ENCODE measurements around the gene ABAT. TPM values are rescaled to one million over a fixed set of nuclear protein-coding genes. Genes with fewer than 3 reads are reported as not detected.

Gene ABAT
- total RNA-seq, 4 donors from 2014 or later, result 9.6 to 24.0 (median 21.3) TPM

- no peak overlapping the region for H3K27ac ChIP-seq
- 90 to 92% methylated on average over 10 of the region's 10 CpGs for WGBS, 2 donors
- H3K9me3 ChIP-seq, result no peaks in the 10 kb centered on the region
- H3K4me3 ChIP-seq, result no peak overlapping the region
- H3K27me3 ChIP-seq, result no peaks in the 10 kb centered on the region
- DNase-seq (ENCODE audit: low spot score in 2 of 2), result no peak
- peaks cover 0 to 78% (median 0%) of the 10 kb centered on the region in 3 donors for H3K36me3 ChIP-seq
- no peak for TF ChIP-seq CTCF (IDR thresholded peaks at IDR 0.05)
- no peak for TF ChIP-seq POLR2A (IDR thresholded peaks at IDR 0.05)
- no peak for TF ChIP-seq EP300 (IDR thresholded peaks at IDR 0.05)
- no peaks in the 10 kb centered on the region for H3K4me1 ChIP-seq
Observed at GRCh38 chr16:8760021-8760420, 85.6 kb downstream of the ABAT start.

GRCh38 chr16:8761078-8761477 is 86.7 kb downstream of the ABAT start:
- no peak for TF ChIP-seq POLR2A (IDR thresholded peaks at IDR 0.05)
- TF ChIP-seq EP300 (IDR thresholded peaks at IDR 0.05), result no peak
- TF ChIP-seq CTCF (IDR thresholded peaks at IDR 0.05), result no peak
- Histone ChIP-seq H3K9me3 (no peaks in the 10 kb centered on the region), H3K4me3 (no peak overlapping the region), H3K4me1 (no peaks in the 10 kb centered on the region), H3K27ac (no peak overlapping the region), H3K36me3 (peaks cover 0 to 86% (median 0%) of the 10 kb centered on the region in 3 donors), H3K27me3 (no peaks in the 10 kb centered on the region)
- DNase-seq (ENCODE audit: low spot score in 2 of 2), result no peak
- whole genome bisulfite sequencing, 2 donors, result 79 to 81% methylated on average over 6 of the region's 6 CpGs

DNA sequence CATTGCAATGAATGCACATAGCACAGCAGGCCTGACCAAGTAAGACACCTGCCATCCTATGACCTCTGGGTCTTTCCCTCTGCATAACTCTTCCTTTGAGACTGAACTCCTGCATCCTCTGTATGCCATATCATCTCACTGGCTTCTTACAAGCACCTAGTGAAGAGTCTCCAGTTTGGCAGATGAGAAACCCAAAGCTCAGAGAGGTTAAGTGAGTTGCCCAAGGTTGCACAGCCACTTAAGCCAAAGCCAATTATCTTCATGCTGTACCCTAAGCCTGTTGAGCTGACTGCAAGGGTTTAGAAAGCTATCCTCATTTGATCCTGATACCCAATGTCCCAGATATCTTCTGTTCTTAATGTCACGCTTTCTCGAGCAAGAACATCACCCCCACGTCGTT is 87.8 kb downstream of the ABAT start:
- H3K4me3 ChIP-seq, result no peak overlapping the region
- no peaks in the 10 kb centered on the region for H3K9me3 ChIP-seq
- no peak overlapping the region for H3K27ac ChIP-seq
- 88 to 90% methylated on average over 4 of the region's 4 CpGs for WGBS, 2 donors
- H3K4me1 ChIP-seq, result no peaks in the 10 kb centered on the region
- no peak for DNase-seq (ENCODE audit: low spot score in 2 of 2)
- peaks cover 0 to 87% (median 0%) of the 10 kb centered on the region in 3 donors for H3K36me3 ChIP-seq
- no peaks in the 10 kb centered on the region for H3K27me3 ChIP-seq
- no peak for TF ChIP-seq CTCF (IDR thresholded peaks at IDR 0.05)
- TF ChIP-seq EP300 (IDR thresholded peaks at IDR 0.05), result no peak
- no peak for TF ChIP-seq POLR2A (IDR thresholded peaks at IDR 0.05)

- Histone ChIP-seq H3K27me3 (no peaks in the 10 kb centered on the region), H3K4me3 (no peak overlapping the region), H3K4me1 (no peaks in the 10 kb centered on the region), H3K9me3 (no peaks in the 10 kb centered on the region), H3K36me3 (peaks cover 0 to 87% (median under 1%) of the 10 kb centered on the region in 3 donors), H3K27ac (no peak overlapping the region)
- DNase-seq (ENCODE audit: low spot score in 2 of 2), result no peak
- TF ChIP-seq POLR2A (IDR thresholded peaks at IDR 0.05) (no peak), CTCF (IDR thresholded peaks at IDR 0.05) (no peak), EP300 (IDR thresholded peaks at IDR 0.05) (no peak)
- WGBS, 2 donors, result 93 to 97% methylated on average over 3 of the region's 3 CpGs
Observed at GRCh38 chr16:8763083-8763482, 88.7 kb downstream of the ABAT start.

DNA sequence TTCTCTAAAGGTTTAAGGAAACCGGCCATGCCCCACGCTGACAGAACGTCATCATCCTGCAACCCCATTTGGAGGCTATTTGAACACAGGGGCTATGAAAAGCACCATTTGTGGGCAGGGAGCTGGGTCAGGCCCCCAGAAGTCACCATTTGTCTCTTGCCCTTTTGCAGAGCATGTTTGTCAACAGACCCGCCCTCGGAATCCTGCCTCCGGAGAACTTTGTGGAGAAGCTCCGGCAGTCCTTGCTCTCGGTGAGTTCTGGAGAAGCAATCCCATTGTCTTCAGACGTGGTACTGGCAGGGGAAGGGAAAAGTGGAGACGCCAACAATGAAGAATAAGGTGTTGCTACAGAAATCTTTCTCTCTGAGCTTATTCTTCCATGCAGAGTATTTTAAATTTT is 89.5 kb downstream of the ABAT start:
- Histone ChIP-seq H3K9me3 (no peaks in the 10 kb centered on the region), H3K27me3 (no peaks in the 10 kb centered on the region), H3K27ac (no peak overlapping the region), H3K4me1 (no peaks in the 10 kb centered on the region), H3K4me3 (no peak overlapping the region), H3K36me3 (peaks cover 0 to 87% (median 4%) of the 10 kb centered on the region in 3 donors)
- 31 to 36% methylated on average over 10 of the region's 10 CpGs for WGBS, 2 donors
- TF ChIP-seq CTCF (IDR thresholded peaks at IDR 0.05) (no peak), EP300 (IDR thresholded peaks at IDR 0.05) (no peak), POLR2A (IDR thresholded peaks at IDR 0.05) (no peak)
- no peak for DNase-seq (ENCODE audit: low spot score in 2 of 2)

Measured in tibial nerve (tissue), 4 donors.